Ureter (tissue), 1 donor: ENCODE results near the gene TAS1R1. TPM values are rescaled to one million over a fixed set of nuclear protein-coding genes. Genes with fewer than 3 reads are reported as not detected.

Experiments used
- total RNA-seq: library from RNA; stranded (reverse); gene quantifications from one replicate; pipeline ENCODE4 v1.2.4, GENCODE V29; 2023
- donor health status: DM: yes; HTN: yes; CAD: no.

TAS1R1 gene
- total RNA-seq, 1 donor from 2014 or later: not detected

Other genes starting within 250 kb of the TAS1R1 start
- gene ACOT7, start 161.5 kb upstream of the TAS1R1 start, total RNA-seq: 19.1 TPM
- 2.1 TPM for gene HES2, start 135.4 kb upstream of the TAS1R1 start, total RNA-seq
- gene ESPN, start 130.5 kb upstream of the TAS1R1 start, total RNA-seq: 6.2 TPM
- gene TNFRSF25, start 89.1 kb upstream of the TAS1R1 start, total RNA-seq: 17.1 TPM
- gene PLEKHG5, start 63.6 kb upstream of the TAS1R1 start, total RNA-seq: 17.7 TPM
- gene NOL9, start 794 bp upstream of the TAS1R1 start, total RNA-seq: 41.5 TPM
- 50.4 TPM for gene ZBTB48, start 24.7 kb downstream of the TAS1R1 start, total RNA-seq
- 25.8 TPM for gene KLHL21, start 47.6 kb downstream of the TAS1R1 start, total RNA-seq
- 10.9 TPM for gene PHF13, start 58.4 kb downstream of the TAS1R1 start, total RNA-seq
- gene THAP3, start 69.6 kb downstream of the TAS1R1 start, total RNA-seq: 11.7 TPM
- 65.3 TPM for gene DNAJC11, start 146.5 kb downstream of the TAS1R1 start, total RNA-seq
- gene CAMTA1, start 230.1 kb downstream of the TAS1R1 start, total RNA-seq: 88.1 TPM